Stimulated activated CD4-positive, alpha-beta T cell treated with anti-CD3 and anti-CD28 coated beads, Interleukin-2, amount 100 ng/mL, for 48 hours (primary cell): Measurements from ENCODE around the gene NOL11.
"Not testable (repeated sequence)": the region's sequence is repeated elsewhere in the genome, so short reads cannot be mapped to it uniquely, and the experiment has no call there.

Experiments used
- DNase-seq, 2 donors: peaks; one replicate each; pipeline ENCODE4 v3.0.0-alpha.2; 2020

Gene NOL11

DNA sequence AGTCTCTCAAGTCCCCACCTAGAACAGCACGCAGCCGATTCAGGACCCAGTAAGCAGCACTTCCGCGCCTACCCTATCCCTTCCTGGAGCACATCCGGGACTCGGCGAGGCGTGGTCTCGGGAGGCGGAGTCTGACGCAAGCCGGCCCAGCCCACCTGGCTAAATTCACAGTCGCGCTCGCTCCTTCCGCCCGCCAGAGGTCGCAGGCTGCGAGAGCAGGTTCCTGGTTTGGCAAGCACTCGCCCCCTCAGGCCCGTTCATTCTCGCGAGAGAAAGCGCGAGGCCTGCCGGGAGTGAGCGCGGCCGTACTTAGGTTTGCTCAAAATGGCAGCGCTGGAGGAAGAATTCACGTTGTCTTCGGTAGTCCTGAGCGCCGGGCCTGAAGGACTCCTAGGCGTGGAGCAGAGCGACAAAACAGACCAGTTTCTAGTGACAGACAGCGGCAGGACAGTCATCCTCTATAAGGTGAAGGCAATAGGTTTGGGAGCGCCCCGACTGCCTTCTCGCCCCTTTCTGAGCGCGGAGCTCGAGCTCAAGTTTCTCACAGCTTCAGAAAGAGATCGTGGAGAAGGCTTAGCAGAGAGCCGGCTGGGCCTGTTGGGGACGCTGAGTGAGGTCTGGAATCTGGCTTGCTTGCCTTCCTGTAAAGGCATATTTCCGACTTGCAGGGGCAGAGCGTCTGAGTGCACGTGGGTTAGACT is at the start of gene NOL11:
Gene NOL11 (plus strand): TSS at position 313 of the 701 bp plus-strand sequence. CDS start 12 bp downstream, at position 325.
- DNase-seq = peak; percentile 99 to 100

- no peak for DNase-seq
Observed at GRCh38 chr17:67671493-67671892, 46.2 kb upstream of the NOL11 start.

- DNase-seq = no peak
Observed at GRCh38 chr17:67672592-67673335, 45.0 kb upstream of the NOL11 start.

- no peak for DNase-seq
Observed at GRCh38 chr17:67675481-67675880, 42.3 kb upstream of the NOL11 start.

GRCh38 chr17:67676305-67676704 is 41.4 kb upstream of the NOL11 start:
- no peak for DNase-seq

DNA sequence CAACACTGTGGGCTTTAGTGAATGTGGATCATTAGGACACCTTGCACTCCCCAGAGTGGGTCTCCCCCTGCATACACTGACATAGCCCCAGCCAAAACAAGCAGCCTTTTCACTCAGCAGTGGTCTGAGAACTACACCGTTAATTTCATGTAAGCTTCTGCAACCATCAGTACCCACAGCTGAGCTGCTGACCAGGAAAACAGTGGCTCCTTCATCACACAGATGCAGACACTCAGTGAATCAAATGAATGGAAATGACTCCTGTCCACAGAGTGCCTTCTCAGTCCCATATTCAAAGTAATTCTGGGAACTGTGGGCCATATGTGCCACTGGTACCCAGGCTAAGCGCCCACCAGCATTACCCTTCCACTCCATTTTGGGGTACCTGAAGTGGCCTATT is 39.3 kb upstream of the NOL11 start:
- no peak for DNase-seq

GRCh38 chr17:67679225-67679624 is 38.5 kb upstream of the NOL11 start:
- no peak for DNase-seq

DNA sequence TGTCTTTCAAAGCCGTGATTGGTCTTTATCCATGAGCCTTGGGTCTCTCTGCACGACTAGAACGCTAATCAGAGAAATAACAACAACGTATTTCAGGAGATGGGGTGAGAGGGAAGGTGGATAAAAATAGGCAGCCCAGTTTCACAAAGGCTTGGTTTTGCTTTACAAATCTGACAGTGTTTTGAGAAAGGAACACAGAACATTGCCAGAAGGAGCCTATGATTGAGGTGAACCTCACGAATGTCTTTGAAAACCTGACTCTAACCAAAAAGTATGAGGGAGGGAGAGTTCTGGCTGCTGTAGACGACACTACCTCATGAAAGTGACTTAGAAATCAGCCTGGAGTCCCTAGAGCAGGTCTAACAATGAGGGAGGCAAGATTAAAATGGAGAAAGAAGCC is 38.0 kb upstream of the NOL11 start:
- no peak for DNase-seq

GRCh38 chr17:67680445-67681224 is 37.1 kb upstream of the NOL11 start:
- no peak for DNase-seq

GRCh38 chr17:67682196-67682595 is 35.5 kb upstream of the NOL11 start:
- DNase-seq = no peak

- DNase-seq = no peak
Observed at GRCh38 chr17:67685351-67685750, 32.4 kb upstream of the NOL11 start.

DNA sequence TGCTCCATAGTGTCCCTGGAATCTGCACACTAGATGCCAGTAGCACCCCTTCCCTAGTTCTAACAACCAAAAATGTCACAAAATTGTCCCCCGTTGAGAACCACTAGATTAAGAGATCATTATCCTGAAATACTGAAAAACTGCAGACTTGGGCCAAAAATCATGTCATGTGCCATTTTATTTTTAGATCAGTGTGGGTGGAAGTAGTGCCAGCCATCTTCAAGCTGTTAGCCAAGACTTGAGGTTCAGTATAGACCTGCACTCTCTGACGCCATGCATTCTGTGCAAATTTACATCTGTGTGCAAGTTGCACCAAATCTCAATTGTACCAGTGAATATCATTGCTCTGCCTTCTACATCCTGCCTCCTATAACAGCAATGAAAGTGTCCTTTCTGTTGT is 31.5 kb upstream of the NOL11 start:
- DNase-seq = no peak

DNA sequence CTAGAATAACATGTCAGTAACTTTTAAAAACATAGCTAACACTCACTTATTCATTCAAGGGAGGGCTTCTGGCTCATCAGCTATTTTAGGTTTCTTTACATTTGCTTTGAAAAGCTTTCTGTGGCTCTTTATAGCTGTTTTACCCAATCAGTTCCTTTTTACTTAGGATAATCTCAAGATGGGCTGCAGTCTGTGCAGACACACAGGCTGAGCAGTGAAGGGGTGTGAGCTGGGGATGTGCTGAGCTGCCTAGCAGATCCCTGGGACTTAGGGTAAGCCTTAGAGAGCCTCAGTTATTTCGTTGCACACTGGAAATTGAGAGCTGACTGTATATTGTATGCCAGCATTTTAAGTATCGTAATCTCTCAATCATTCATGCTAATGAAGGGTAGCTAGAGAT is 30.2 kb upstream of the NOL11 start:
- no peak for DNase-seq

DNA sequence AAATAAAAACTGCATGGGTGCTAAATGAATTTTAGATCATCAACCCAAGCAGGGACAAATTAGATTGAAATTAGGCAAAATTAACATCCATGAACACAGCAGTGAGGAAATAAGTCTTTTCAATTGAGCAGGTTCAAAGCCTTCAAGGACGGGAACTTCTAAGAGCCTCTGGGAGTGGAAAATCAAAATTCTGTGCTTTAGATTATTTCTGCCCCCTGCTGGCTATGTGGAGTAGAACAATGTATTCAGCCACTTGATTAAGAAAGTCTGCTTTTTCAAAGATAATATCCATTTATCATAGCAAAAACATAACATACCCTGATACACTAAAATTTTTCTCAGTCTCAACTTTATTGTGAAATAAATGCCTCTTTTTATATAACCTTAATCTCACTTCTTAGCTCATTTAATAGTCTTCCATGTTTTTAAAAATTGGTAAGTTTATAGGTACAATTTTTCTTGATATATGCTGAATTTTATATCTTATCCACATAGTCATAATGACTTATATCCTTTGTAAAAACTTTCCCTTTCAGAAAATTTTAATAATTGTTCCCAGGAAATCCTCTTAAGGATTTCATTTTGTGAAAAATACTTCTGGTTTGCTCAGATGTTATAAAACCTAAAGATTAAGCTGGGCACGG is 28.1 kb upstream of the NOL11 start:
- DNase-seq = peak; percentile 38 to 45

GRCh38 chr17:67693811-67694210 is 23.9 kb upstream of the NOL11 start:
- DNase-seq = no peak

DNA sequence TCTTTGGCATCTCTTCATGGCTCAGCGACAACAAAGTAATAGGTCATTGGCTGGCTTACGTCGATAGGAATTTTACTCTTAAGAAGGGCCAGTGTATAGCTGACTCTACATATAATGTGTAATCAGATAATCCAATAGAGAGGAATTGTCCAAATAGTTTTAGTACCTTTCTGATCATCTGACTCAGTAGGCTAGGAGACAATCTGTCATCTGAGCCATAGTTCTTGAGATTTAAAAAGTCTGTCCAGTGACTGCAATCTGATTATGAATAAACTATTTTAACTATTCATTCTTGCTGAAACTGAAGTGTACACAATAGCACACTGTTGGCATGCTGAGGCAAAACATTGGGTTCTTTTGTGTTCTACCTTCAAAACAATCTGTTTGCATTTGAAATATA is 21.4 kb upstream of the NOL11 start:
- DNase-seq = no peak

DNA sequence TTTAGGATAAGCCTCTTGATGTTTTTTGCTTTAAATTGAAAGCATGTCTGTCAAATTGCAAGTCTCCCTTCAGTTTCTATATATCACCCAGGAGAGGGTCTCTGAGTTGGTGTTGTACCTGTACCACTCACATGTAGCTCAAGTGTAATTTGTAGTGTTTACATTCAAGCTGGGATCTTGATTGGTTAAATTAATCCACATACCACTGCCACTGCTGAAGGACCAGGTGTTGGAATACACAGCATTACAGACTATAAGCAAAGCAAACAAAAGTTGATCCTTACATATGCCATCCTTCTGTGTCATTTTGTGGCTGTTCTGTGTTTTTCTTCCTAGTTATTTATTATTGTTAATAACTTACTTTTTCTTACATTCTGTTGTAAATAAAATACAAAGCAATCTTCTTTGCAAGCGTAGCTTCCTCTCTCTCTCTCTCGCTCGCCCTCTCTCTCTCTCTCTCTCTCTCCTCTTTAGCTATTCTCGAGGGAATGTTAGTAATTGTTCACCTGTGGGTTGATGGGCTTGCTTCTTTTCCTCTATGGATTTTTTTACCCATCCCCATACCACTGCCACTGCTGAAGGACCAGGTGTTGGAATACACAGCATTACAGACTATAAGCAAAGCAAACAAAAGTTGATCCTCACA is 20.8 kb upstream of the NOL11 start:
- DNase-seq = no peak

DNA sequence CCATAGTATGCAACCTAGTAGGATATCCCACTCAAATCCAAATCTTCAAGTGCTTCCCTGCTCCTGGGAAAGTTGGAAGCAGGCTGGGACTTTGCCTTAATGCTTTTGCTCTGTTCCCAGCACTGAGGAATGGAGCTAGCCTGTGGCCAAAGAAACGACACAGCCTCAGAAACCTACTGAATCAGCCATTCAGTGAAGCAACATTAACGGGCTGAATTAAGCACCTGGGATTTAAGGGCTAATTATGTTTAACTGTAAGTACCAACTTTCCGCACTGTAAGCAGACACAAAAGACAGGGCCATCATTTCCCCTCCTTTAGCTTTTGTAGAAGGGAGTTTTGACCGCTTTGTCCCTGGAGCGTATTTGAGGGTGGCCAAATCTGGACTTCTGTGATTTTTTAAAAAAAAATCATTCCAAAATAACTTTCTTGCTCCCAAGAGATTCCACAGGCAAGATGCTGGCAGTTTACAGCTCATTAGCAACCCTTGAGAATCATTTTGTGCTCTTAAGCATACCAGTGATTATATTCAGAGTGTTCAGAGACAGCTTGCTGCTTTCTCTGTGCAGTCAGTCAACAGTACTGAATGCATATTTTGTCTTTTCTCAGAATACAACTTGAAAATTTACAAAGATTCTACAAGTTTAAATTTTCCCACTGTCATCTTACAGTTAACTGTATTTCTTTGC is 17.6 kb upstream of the NOL11 start:
- no peak for DNase-seq

- no peak for DNase-seq
Observed at GRCh38 chr17:67700725-67701119, 17.0 kb upstream of the NOL11 start.

DNA sequence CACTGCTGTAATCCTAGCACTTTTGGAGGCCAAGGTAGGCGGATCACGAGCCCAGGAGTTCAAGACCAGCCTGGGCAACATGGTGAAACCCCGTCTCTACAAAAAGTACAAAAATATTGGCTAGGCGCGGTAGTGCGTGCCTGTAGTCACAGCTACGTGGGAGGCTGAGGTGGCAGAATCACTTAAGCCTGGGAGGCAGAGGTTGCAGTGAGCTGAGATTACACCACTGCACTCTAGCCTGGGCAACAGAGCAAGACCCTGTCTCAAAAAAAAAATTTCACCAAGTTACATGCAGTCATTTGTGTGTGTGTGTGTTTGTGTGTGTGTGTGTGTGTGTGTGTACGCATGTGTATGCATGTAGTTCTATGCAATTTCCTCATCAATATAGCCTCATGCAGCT is 14.9 kb upstream of the NOL11 start:
- not testable (repeated sequence) for DNase-seq

DNA sequence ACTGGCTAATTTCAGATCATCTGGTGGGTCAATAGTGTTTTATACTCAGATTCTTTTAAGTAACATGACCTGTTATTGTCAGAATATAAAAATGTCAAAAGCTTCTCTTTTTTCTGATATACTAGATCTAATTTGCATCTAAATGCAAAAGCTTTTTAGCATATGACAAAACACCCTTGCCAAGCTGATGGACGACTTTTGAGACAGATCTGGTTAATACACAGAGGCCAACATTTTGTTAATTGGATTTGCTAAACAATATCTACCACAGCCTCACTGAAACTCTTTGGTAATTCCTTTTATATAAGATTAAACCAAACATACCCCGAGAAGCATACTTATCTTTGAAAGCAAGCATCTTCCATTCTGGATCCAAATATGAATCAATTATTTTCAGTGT is 10.3 kb upstream of the NOL11 start:
- no peak for DNase-seq

DNA sequence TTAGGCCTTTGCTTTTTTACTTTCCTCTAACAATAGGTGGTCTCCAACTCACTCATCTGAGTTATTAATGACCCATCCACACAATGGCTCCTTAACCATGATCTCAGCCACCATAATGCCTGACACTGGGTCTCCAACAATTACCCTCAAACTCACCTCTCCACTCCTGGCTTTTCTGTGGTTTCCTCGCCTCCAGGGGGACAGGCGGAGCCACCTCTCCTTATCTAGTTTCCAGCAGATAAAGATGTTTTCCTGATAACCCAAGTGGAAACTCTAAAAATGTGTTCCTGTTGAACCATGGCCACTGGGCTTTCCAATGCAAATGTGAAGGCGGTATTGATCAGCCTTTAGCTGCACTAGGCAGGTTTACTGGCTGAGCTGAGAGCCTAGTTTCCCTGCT is 9.4 kb upstream of the NOL11 start:
- DNase-seq = no peak
